HG02763 (cell line): ENCODE data around the gene RAB5IF.
A peak's percentile ranks its signal among the peaks of the same experiment; 100 is the strongest.
"Not testable (repeated sequence)": the region's sequence is repeated elsewhere in the genome, so short reads cannot be mapped to it uniquely, and the experiment has no call there.

Experiments
- ATAC-seq: cut with Tn5 transposase; IDR thresholded peaks from one replicate; pipeline ENCODE4 v1.9.1; 2021; ENCODE audit warnings: mild to moderate bottlenecking, moderate library complexity; ENCODE audit not compliant: unreplicated experiment

Gene RAB5IF, protein sequence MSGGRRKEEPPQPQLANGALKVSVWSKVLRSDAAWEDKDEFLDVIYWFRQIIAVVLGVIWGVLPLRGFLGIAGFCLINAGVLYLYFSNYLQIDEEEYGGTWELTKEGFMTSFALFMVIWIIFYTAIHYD

DNA sequence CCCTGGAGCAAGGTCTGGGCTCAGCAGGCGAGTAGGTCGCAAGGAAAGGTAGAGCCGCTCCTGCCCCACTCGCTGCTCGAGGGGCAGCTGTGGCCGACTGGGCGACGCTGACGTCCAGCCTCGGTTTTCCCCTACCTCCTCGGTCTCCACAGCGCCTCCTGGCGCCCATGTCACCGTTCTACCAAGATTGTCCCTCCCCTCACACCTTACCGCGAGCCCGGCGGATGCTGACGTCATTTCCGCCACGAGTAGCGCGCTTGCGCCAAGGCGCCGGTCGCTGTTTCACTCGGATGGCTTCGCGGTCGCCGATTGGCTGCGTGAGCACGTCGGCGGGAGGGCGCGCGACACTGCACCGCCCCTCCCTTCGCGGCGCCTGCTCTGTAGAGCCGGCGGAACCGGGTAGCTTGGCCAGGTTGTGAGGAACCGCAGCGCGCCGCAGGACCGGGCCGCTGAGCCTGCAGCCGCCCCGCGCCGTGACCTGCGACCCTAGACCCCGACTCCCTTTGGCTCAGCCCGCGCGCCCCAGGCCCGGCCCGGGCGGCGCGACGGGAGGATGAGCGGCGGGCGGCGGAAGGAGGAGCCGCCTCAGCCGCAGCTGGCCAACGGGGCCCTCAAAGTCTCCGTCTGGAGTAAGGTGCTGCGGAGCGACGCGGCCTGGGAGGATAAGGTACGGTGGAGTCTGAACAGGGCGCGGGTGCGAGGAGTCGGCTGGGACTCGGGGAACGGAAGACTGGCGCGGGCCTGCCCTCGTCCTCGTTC is at the start of gene RAB5IF:
RAB5IF (plus strand) TSS at position 381 of the 759 bp plus-strand sequence; CDS start at position 554, 173 bp downstream.
- ATAC-seq: peak; percentile 84

GRCh38 chr20:36562724-36563123 is 42.9 kb upstream of the RAB5IF start:
- no peak for ATAC-seq

- no peak for ATAC-seq
Measured at GRCh38 chr20:36563374-36563773, 42.2 kb upstream of the RAB5IF start.

DNA sequence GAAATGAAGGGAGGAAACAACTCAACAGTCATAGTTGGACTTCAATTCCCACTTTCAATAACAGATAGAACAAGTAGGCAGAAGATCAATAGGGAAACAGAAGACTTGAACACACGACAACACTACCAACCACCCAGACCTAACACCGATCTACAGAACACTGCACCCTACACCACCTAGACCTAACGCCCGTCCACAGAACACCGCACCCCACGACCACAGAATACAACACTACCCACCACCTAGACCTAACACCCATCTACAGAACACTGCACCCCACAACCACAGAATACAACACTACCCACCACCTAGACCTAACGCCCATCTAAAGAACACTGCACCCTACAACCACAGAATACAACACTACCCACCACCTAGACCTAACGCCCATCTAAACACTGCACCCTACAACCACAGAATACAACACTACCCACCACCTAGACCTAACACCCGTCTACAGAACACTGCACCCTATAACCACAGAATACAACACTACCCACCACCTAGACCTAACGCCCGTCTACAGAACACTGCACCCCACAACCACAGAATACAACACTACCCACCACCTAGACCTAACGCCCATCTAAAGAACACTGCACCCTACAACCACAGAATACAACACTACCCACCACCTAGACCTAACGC is 41.4 kb upstream of the RAB5IF start:
- ATAC-seq: not testable (repeated sequence)

GRCh38 chr20:36564726-36565121 is 40.9 kb upstream of the RAB5IF start:
- ATAC-seq: not testable (repeated sequence)

DNA sequence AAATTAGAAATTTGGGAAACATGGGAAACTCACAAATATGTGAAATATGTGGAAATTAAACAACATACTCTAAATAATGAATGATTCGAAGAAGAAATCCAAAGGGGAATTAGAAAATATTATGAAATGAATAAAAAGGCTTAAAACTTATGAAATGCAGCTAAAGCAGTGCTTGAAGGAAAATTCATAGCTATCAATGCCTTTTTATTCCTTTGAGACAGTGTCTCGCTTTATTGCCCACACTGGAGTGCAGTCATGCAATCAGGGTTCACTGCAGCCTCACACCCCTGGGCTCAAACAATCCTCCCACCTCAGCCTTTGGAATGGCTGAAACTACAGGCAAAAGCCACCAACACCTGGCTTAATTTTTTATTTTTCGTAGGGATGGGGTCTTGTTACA is 40.1 kb upstream of the RAB5IF start:
- no peak for ATAC-seq

- no peak for ATAC-seq
Measured at GRCh38 chr20:36569847-36570429, 35.6 kb upstream of the RAB5IF start.

DNA sequence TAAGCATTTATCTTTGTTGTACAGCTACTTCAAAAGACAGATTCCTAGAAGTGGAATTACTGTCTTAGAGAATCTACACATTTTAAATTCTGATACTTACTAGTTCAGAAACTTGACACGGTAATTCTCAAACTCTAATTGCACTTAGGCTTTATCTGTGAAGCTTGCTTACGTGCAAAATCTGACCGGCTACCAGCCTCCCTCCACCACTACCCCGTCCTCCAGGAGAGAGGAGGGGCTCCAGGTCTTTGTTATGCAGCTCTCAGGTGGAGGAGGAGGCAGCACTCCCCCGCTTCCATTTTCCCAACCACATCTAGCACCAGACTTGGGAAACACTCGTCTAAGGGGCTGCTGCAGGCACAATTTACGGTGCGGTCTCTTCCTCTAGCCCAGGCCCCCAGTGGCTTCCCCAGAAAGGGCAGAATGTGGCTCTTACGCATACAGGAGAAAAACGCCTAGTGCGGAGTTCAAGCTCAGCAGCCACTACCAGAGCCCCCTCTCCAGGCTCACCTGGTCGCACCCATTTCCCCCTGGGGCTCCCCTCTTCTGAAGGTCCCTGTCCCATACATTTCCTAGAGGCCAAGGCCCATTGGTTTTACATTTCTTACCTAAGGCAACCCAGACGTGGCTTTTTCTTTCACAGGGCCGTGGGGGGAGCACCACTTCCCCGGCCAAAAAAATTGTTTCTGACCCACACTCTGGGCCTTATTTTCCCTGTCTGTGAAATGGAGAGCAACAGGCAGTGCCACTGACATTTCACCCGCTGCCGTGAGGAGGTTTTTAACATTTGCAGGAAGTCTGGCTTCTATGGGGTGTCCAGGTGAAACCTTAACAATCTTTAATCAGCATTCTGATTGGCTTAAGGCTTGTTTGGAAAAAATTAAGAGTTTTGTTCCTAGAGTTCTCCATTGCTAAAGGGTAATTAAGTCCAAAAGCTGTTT is 33.7 kb upstream of the RAB5IF start:
- ATAC-seq: no peak

- ATAC-seq: peak; percentile 19
Measured at GRCh38 chr20:36572701-36573102, 32.9 kb upstream of the RAB5IF start.

DNA sequence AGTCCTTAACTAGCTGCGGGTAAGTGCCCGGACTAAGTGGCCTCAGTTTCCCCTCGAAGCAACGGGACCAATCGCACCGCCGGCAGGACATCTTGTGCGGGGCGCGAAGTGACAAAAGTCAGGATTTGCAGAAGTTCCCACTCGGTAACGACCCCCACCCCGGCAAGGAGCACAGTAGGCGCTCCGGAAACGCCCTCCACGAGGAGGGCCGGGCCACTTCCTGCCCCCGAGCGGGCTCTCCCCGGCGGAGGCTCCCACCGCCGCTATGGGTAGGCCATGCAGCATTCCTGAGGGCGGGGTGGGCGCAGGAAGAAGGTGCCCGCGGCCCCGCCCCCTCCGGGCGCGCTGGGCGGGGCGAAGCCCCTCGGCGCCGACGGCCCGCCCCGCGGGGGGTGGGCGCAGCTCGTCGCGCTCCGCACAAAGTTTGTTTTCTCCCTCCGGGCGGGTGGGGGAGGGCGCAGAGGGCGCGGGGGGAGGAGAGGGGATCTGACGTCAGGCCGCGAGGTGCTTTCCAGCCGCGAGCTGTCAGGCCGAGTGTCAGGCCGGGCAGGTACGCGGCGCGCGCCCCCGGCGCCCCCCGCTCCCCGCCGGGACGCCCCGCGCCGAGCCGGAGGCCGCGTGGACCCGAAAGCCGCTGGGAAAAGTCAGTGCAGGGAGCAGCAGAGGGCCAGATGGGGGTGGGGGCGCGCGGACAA is 32.3 kb upstream of the RAB5IF start, which contains the start of gene TGIF2:
TGIF2 (plus strand) TSS at position 495 of the 695 bp plus-strand sequence. CDS start 5,178 bp downstream, outside the sequence.
- peak; percentile 79 for ATAC-seq

DNA sequence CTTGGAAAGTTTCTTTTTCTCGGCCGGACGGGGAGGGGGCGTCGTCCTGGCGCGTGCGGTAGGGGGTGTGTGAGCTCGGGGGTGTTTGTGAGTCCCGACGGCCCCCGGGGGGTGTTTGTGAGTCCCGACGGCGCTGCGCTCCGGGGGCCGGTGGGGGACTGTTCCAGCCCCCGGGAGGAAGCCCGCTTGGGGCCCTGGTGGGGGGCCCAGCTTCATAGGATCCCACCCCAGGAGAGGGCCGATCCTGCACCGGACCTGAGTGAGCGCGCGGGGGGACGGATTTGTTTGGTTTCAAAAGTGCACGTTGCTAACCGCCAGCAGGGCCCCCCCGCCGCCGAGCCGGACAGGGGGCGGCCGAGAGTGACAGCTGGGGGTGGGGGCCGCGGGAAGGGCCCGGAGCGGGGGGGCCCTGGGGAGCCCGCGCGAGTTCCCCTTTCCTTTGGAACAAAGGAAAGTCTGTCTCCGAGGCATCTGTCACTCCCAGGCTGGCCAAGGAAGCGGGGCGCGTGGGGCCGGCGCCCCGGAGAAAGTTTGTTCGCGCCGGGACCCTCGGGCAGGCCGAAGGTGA is 31.7 kb upstream of the RAB5IF start:
- no peak for ATAC-seq

- ATAC-seq: no peak
Measured at GRCh38 chr20:36574366-36575135, 31.0 kb upstream of the RAB5IF start.

DNA sequence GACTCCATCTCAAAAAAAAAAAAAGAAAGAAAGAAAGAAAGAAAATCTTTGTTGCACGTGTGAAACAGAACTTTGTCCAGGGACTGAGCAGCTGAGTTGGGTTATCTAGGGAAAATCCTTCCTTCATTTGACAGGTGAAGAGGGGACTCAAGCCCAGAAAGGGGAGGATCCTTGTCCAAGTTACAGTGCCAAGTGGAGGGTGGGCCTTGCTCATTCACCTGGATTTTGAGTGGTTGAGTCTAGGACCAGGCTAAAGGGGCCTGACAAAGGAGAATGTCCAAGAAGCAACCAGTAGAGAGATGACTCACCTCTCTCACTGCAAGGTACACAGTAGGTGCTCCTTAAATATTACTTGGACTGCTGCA is 29.5 kb upstream of the RAB5IF start:
- ATAC-seq: no peak

- ATAC-seq: no peak
Measured at GRCh38 chr20:36578356-36579041, 27.1 kb upstream of the RAB5IF start.

- ATAC-seq: no peak
Measured at GRCh38 chr20:36579996-36580545, 25.5 kb upstream of the RAB5IF start.

DNA sequence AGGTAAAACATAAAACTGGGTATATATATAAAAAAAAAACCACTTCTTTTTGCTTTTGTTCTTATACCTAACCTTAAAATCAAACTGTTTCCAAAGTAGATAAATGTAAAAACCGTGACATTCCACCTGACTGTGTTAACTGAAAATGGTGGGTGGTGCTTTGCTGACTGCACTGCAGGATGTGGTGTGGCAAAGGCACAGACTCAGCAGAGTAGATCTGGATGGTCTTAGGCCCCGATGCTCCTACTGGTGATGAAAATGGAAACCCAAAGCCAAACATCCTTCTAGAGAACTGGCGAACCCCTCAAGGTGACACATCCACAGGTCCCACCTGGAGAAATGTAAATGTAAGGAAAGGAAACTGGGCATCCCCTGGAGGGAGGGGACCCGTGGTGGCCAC is 23.3 kb upstream of the RAB5IF start:
- no peak for ATAC-seq

- ATAC-seq: no peak
Measured at GRCh38 chr20:36582821-36583220, 22.8 kb upstream of the RAB5IF start.

- no peak for ATAC-seq
Measured at GRCh38 chr20:36584018-36584481, 21.5 kb upstream of the RAB5IF start.
